Measurements from ENCODE around the gene PGAM5. TPM values are rescaled to one million over a fixed set of nuclear protein-coding genes. Genes with fewer than 3 reads are reported as not detected.

PGAM5 gene
- total and polyA plus RNA-seq, 8 donors = 9.0 to 27.3 (median 16.3) TPM

DNA sequence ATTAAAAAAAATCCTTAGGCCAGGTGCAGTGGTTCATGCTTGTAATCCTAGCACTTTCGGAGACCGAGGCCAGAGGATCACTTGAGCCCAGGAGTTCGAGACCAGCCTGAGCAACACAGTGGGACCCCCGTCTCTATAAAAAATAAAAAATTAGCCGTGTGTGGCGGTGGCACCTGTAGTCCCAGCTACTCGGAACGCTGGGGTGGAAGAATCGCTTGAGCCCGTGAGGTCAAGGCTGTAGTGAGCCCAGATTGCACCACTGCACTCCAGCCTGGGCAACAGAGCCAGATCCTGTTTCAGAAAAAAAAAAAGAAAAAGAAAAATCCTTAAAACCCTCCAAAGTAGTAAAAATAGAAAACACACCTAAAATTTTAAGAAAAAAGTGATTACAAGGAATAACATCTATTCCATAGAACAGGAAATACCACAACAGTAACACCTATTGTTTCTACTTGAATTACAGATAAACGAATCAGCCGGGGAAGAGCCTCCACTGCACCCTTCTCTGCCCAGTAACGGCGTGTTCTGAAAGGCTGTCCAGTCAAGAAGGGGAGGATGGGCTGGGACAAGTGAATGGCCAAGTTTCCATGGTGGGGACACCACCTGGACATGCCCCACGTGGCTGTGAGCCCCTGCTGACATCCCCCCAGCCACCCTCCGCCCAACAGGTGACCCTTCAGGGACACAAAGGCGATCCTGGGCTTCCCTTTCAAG lies 41.3 kb upstream of the PGAM5 start:
- ATAC-seq = no peak
- no peak overlapping the region for H3K27ac ChIP-seq
- WGBS, 2 donors = 93% methylated on average over 17 of the region's 17 CpGs
- H3K9me3 ChIP-seq = no peaks in the 10 kb centered on the region
- no peak overlapping the region for H3K4me3 ChIP-seq
- H3K27me3 ChIP-seq = no peaks in the 10 kb centered on the region
- H3K36me3 ChIP-seq = peaks cover 0 to 30% (median 0%) of the 10 kb centered on the region in 3 donors
- DNase-seq = no peak
- no peak for FAIRE-seq
- H3K4me1 ChIP-seq = no peaks in the 10 kb centered on the region
- TF ChIP-seq, protein P1, sequence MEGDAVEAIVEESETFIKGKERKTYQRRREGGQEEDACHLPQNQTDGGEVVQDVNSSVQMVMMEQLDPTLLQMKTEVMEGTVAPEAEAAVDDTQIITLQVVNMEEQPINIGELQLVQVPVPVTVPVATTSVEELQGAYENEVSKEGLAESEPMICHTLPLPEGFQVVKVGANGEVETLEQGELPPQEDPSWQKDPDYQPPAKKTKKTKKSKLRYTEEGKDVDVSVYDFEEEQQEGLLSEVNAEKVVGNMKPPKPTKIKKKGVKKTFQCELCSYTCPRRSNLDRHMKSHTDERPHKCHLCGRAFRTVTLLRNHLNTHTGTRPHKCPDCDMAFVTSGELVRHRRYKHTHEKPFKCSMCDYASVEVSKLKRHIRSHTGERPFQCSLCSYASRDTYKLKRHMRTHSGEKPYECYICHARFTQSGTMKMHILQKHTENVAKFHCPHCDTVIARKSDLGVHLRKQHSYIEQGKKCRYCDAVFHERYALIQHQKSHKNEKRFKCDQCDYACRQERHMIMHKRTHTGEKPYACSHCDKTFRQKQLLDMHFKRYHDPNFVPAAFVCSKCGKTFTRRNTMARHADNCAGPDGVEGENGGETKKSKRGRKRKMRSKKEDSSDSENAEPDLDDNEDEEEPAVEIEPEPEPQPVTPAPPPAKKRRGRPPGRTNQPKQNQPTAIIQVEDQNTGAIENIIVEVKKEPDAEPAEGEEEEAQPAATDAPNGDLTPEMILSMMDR (IDR thresholded peaks at IDR 0.05) = no peak
- intact Hi-C loops (cut with DNase I) = no loop called here

DNA sequence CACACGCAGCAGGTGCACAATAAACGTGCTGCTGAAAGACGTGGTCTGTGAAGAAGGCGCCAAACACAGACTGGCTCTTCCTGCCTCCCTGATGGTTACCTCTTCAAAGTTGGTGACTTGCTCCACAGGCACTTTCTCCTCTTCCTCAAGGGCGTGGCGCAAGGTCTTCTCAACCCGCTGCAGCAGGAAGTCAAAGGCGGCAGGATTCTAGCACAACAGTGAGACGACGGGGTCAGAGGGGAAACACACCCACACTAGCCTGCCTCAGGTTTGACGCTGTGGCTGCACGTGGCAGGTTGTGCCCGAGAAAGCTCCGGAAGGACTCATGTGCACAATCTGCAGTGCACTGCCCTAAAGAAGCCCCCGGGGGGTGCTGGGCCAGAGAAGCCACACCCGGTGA lies 38.5 kb upstream of the PGAM5 start:
- FAIRE-seq (no peak), DNase-seq (no peak), ATAC-seq (no peak)
- WGBS, 2 donors = 89 to 92% methylated on average over 16 of the region's 16 CpGs
- no peak overlapping the region for H3K27ac ChIP-seq
- TF ChIP-seq, protein P1 (IDR thresholded peaks at IDR 0.05) = no peak
- H3K9me3 ChIP-seq = no peaks in the 10 kb centered on the region
- peaks cover 0 to 33% (median 8%) of the 10 kb centered on the region in 3 donors for H3K36me3 ChIP-seq
- no peaks in the 10 kb centered on the region for H3K27me3 ChIP-seq
- no peak overlapping the region for H3K4me3 ChIP-seq
- intact Hi-C loops (cut with DNase I) = no loop called here
- H3K4me1 ChIP-seq = no peaks in the 10 kb centered on the region

DNA sequence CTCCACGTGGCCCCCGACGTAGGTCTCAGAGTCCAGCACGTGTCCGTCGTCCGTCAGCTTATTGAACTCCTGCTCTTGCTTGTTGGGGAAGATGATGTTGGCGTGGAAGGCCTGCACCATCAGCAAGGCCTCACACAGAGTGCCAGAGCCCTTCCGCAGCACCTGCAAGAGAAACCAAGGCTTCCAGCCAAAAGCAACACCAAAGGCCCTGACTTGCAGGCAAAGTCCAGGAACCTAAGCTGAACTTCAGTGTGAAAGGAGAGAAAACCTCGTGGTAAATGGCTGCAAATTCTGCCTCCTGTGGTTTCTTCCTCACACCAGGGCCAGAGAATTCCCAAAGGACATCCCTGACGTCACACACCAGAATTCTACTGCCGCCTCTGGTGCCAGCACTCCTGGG lies 38.0 kb upstream of the PGAM5 start:
- TF ChIP-seq, protein P1 (IDR thresholded peaks at IDR 0.05) = no peak
- WGBS, 2 donors = 78 to 79% methylated on average over 12 of the region's 12 CpGs
- Histone ChIP-seq H3K36me3 (peaks cover 0 to 33% (median 8%) of the 10 kb centered on the region in 3 donors), H3K9me3 (no peaks in the 10 kb centered on the region), H3K27ac (no peak overlapping the region), H3K4me1 (no peaks in the 10 kb centered on the region), H3K4me3 (no peak overlapping the region), H3K27me3 (no peaks in the 10 kb centered on the region)
- intact Hi-C loops (cut with DNase I) = no loop called here
- DNase-seq = peak in 1 of 6 donors; percentile 15
- peak in 1 of 4 donors; percentile 79 for ATAC-seq
- no peak for FAIRE-seq

DNA sequence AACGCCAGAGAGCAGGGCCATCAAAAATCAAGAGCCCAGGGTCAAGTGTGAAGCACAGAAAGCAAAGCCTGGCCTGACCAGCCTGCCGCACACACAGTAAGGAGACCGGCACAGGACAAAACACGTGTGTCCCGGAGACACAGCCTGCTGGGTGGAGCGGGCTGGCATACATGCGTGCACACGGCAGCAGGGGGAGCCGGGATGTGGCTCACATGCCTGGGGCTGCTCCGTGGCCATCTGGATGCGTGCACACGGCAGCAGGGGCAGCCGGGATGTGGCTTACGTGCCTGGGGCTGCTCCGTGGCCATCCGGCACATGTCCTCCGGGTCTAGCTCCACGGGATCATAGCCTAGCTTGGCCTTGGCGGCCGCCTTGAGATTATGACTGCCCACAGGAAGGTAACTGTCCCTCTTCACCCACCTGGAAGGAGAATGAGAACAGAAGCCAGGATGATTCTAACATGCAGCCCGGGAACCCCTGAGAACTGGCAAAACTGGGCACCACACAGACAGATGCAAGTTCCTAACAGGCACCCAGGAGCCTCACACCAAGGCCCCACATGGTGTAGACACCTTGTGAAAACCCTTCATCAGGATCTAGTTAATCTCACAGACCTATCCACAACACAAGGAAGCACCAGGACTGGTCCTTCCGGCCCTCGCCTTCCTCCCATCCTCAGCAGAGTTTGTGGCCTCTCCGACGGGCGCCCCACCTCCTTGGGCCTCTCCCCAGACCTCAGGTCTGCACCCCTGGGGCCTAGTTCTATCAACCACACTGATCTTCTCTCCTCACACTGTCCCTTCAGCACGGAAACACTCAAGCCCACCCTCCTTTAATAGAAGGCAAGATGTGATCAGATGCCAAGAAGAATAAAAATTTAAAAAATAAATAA lies 37.1 kb upstream of the PGAM5 start:
- 93 to 95% methylated on average over 27 of the region's 27 CpGs for WGBS, 2 donors
- Histone ChIP-seq H3K4me3 (no peak overlapping the region), H3K36me3 (peaks cover 0 to 27% (median 8%) of the 10 kb centered on the region in 3 donors), H3K4me1 (no peaks in the 10 kb centered on the region), H3K9me3 (no peaks in the 10 kb centered on the region), H3K27me3 (no peaks in the 10 kb centered on the region), H3K27ac (no peak overlapping the region)
- FAIRE-seq (no peak), ATAC-seq (peak in 1 of 4 donors; percentile 14), DNase-seq (no peak)
- intact Hi-C loops (cut with DNase I) = no loop called here
- TF ChIP-seq, protein P1 (IDR thresholded peaks at IDR 0.05) = no peak
